HepG2 (cell line): ENCODE data around the gene PTPRE. TPM values are rescaled to one million over a fixed set of nuclear protein-coding genes. Genes with fewer than 3 reads are reported as not detected.
A peak's percentile ranks its signal among the peaks of the same experiment; 100 is the strongest.

Source experiments
- ATAC-seq: fragments of 200-7000 bp; cut with Tn5 transposase; 3 replicates; pipeline ENCODE4 v1.9.1; 2020; ENCODE audit warnings: mild to moderate bottlenecking, moderate library complexity
- BruUV-seq: library from RNA; stranded (reverse); fragments of 400-500 nt; replicated peaks from 2 replicates; lab custom pipeline; 2021; lab: Mats Ljungman, UMichigan
- CTCF ChIA-PET: fragments of 300-600 bp; formaldehyde crosslinking; extraction: SDS; loops from one replicate; lab custom pipeline; 2021; ENCODE audit warnings: low total read pairs, inconsistent platforms, low intra/inter-chr PET ratio; lab: Yijun Ruan, JAX
- POLR2A ChIA-PET: fragments of 350-600 bp; sonication (Branson Sonifier 250); formaldehyde crosslinking; loops from one replicate; lab custom pipeline; 2020; ENCODE audit warnings: antibody characterized with exemption, inconsistent platforms; lab: Yijun Ruan, JAX
- DNase-seq: peaks from one replicate; pipeline ENCODE4 v3.0.0-alpha.2; 2015; ENCODE audit warnings: low spot score
- FAIRE-seq: peaks from 3 replicates; lab custom pipeline; 2011; peaks lifted over from hg19 to GRCh38; lab: Jason Lieb, UNC
- H2AFZ ChIP-seq: one replicate; pipeline ENCODE4 v1.6.1; 2011; ENCODE audit warnings: low read length, inconsistent platforms
- H3K27ac ChIP-seq: fragments of 300-600 bp; 3 replicates; pipeline ENCODE4 v1.8.0; 2011; ENCODE audit warnings: mixed run types, mild to moderate bottlenecking, mixed read lengths, low read length, inconsistent platforms; ENCODE audit not compliant: insufficient read depth; ENCODE audit errors: extremely low read length
- H3K27me3 ChIP-seq, 2 experiments: fragments of 200-600 bp in 1 of 2; 2 replicates in 1 of 2; 3 replicates in 1 of 2; pipeline versions ENCODE4 v1.6.0 to v1.8.0; 2011; ENCODE audit warnings: low read length in 2 of 2, mild to moderate bottlenecking in 2 of 2, moderate library complexity in 2 of 2, inconsistent platforms in 1 of 2; ENCODE audit not compliant: insufficient read depth in 2 of 2, control insufficient read depth in 1 of 2
- H3K36me3 ChIP-seq, 2 experiments: fragments of 200-600 bp in 1 of 2; replicated peaks in 1 of 2; 2 replicates in 1 of 2; 3 replicates in 1 of 2; pipeline versions ENCODE4 v1.5.1 to v1.8.0; 2011; ENCODE audit warnings: low read length in 2 of 2, inconsistent platforms in 1 of 2; ENCODE audit not compliant: insufficient read depth in 2 of 2, control insufficient read depth in 1 of 2
- H3K4me1 ChIP-seq: 2 replicates; pipeline ENCODE4 v1.5.1; 2012; ENCODE audit warnings: low read length, inconsistent platforms; ENCODE audit not compliant: insufficient read depth
- H3K4me2 ChIP-seq: 2 replicates; pipeline ENCODE4 v1.6.0; 2011; ENCODE audit warnings: low read depth, low read length, inconsistent platforms
- H3K4me3 ChIP-seq, 3 experiments: fragments of 200-600 bp in 1 of 3; sonication (generic), shearing (Covaris generic) in 1 of 3; replicated peaks in 1 of 3; 2 replicates each; pipeline ENCODE4 v1.5.1; 2011 to 2016; ENCODE audit warnings: low read length in 3 of 3, inconsistent platforms in 2 of 3, low read depth in 2 of 3, mild to moderate bottlenecking in 2 of 3, control low read depth in 1 of 3, mixed read lengths in 1 of 3; ENCODE audit not compliant: insufficient read depth in 1 of 3
- H3K79me2 ChIP-seq: one replicate; pipeline ENCODE4 v1.6.1; 2011; ENCODE audit warnings: low read length, inconsistent platforms; ENCODE audit not compliant: insufficient read depth
- H3K9ac ChIP-seq: 2 replicates; pipeline ENCODE4 v1.6.0; 2011; ENCODE audit warnings: mild to moderate bottlenecking, low read depth, low read length, inconsistent platforms; ENCODE audit not compliant: insufficient read depth
- H3K9me3 ChIP-seq: 2 replicates; pipeline ENCODE4 v1.5.1; 2012; ENCODE audit warnings: mild to moderate bottlenecking, low read length
- H4K20me1 ChIP-seq: 2 replicates; pipeline ENCODE4 v1.6.0; 2011; ENCODE audit warnings: inconsistent platforms, mild to moderate bottlenecking, low read length, moderate library complexity; ENCODE audit not compliant: insufficient read depth
- BORCS8-MEF2B ChIP-seq: sonication (generic); formaldehyde crosslinking; IDR thresholded peaks from 2 replicates; pipeline ENCODE4 v1.8.0; 2022; ENCODE audit warnings: mild to moderate bottlenecking, missing genetic modification reagents
- DBP ChIP-seq: sonication (generic); formaldehyde crosslinking; IDR thresholded peaks from 2 replicates; pipeline ENCODE4 v1.4.0; 2020; ENCODE audit warnings: missing genetic modification reagents; ENCODE audit errors: not compliant biosample characterization
- HDAC2 ChIP-seq: sonication (generic); formaldehyde crosslinking; IDR thresholded peaks from 2 replicates; pipeline ENCODE4 v1.4.0; 2020; ENCODE audit warnings: missing genetic modification reagents
- KLF6 ChIP-seq: IDR thresholded peaks from 2 replicates; pipeline ENCODE4 v1.8.0; 2016; ENCODE audit warnings: missing biosample characterization, missing genetic modification reagents
- MAFF ChIP-seq: IDR thresholded peaks from 2 replicates; pipeline ENCODE4 v1.6.1; 2011; ENCODE audit warnings: low read depth, low read length, improper control_type of control experiment
- MAFK ChIP-seq, 2 experiments: IDR thresholded peaks in 1 of 2; conservative IDR thresholded peaks in 1 of 2; 2 replicates each; pipeline ENCODE4 v1.6.1; 2011; ENCODE audit warnings: improper control_type of control experiment in 2 of 2, low read length in 2 of 2
- NONO ChIP-seq, 2 experiments: fragments of 450-650 bp in 1 of 2; sonication (generic) in 1 of 2; formaldehyde crosslinking in 1 of 2; IDR thresholded peaks in 1 of 2; conservative IDR thresholded peaks in 1 of 2; 2 replicates each; pipeline versions ENCODE4 v1.6.1 to v1.8.0; 2017 to 2022; ENCODE audit warnings: mild to moderate bottlenecking in 1 of 2, missing genetic modification reagents in 1 of 2, moderate library complexity in 1 of 2
- PCBP2 ChIP-seq: fragments of 200-400 bp; formaldehyde crosslinking; optimal IDR thresholded peaks from 2 replicates; pipeline ENCODE3; 2018; ENCODE audit warnings: low read length, low read depth; ENCODE audit not compliant: poor library complexity, severe bottlenecking
- RBM22 ChIP-seq: fragments of 200-400 bp; formaldehyde crosslinking; optimal IDR thresholded peaks from 2 replicates; pipeline ENCODE3; 2017; ENCODE audit warnings: mild to moderate bottlenecking, low read length, moderate library complexity
- ZBTB34 ChIP-seq: sonication (generic); formaldehyde crosslinking; IDR thresholded peaks from 2 replicates; pipeline ENCODE4 v1.8.0; 2022; ENCODE audit warnings: mild to moderate bottlenecking, missing genetic modification reagents
- ZBTB7B ChIP-seq: sonication (generic); formaldehyde crosslinking; IDR thresholded peaks from 2 replicates; pipeline ENCODE4 v1.4.0; 2020; ENCODE audit warnings: missing genetic modification reagents
- ZNF577 ChIP-seq: sonication (generic); formaldehyde crosslinking; IDR thresholded peaks from 2 replicates; pipeline ENCODE4 v1.4.0; 2020; ENCODE audit warnings: mild to moderate bottlenecking, low read depth, missing genetic modification reagents, borderline replicate concordance
- ZNF710 ChIP-seq: sonication (generic); formaldehyde crosslinking; IDR thresholded peaks from 2 replicates; pipeline ENCODE4 v1.5.0; 2020; ENCODE audit warnings: mild to moderate bottlenecking, missing genetic modification reagents, borderline replicate concordance
- ZSCAN20 ChIP-seq: sonication (generic); formaldehyde crosslinking; IDR thresholded peaks from 2 replicates; pipeline ENCODE4 v1.4.0; 2020; ENCODE audit warnings: missing genetic modification reagents, mild to moderate bottlenecking, borderline replicate concordance
- WGBS: methylation state at CpG from one replicate; pipeline ENCODE4 v1.1.6; 2017; ENCODE audit warnings: low lambda C conversion rate; 5-methylcytosine and 5-hydroxymethylcytosine counted together
- in situ Hi-C: cut with HindIII; loops from 2 replicates; pipeline ENCODE4 v1.10.0; 2017; ENCODE audit warnings: low pct_unique_long_range_greater_than_20kb; ENCODE audit not compliant: extremely low pct_ligation_motif_present
- intact Hi-C: fragments of 100-400 bp; cut with micrococcal nuclease; formaldehyde crosslinking; loops from one replicate; pipeline ENCODE4 v1.10.0; 2022; ENCODE audit not compliant: unreplicated experiment
- polyA plus RNA-seq, 8 experiments: library from polyadenylated mRNA; depleted of rRNA in 3 of 8; stranded (reverse) in 7 of 8; unstranded in 1 of 8; fragments of >200 nt; fragmentation: Illumina TruSeq in 4 of 8; extraction: Trizol in 4 of 8; gene quantifications; 2 replicates each; pipeline versions ENCODE4 v1.2.1 to v1.2.3, GENCODE V29; 2011 to 2016; ENCODE audit warnings: low read depth in 4 of 8, missing spikeins in 1 of 8, mixed read lengths in 1 of 8; ENCODE audit not compliant: insufficient read depth in 1 of 8
- total RNA-seq, 5 experiments: library from RNA; depleted of rRNA; stranded (reverse); fragments of >200 nt; fragmentation: Illumina TruSeq; extraction: Trizol; gene quantifications; 2 replicates each; pipeline ENCODE4 v1.2.3, GENCODE V29; 2016; ENCODE audit warnings: low read depth in 1 of 5

Gene PTPRE
- total and polyA plus RNA-seq, 2 of the 13 experiments (the other 11 are each of a cell fraction or from before 2014, with no cell fraction given) = 0.01 to 0.02 TPM

- Histone ChIP-seq H3K4me3 (no peak overlapping the region), H3K4me1 (no peaks in the 10 kb centered on the region), H3K27ac (no peak overlapping the region), H3K36me3 (no peaks in the 10 kb centered on the region), H3K27me3 (peaks cover 0 to 6% of the 10 kb centered on the region in 2 experiments; a peak in 2 of 5 replicates), H2AFZ (no peak overlapping the region), H3K9ac (no peak overlapping the region), H4K20me1 (no peaks in the 10 kb centered on the region), H3K79me2 (no peaks in the 10 kb centered on the region), H3K4me2 (no peak overlapping the region), H3K9me3 (no peaks in the 10 kb centered on the region)
- no peak for FAIRE-seq
- in situ Hi-C loops = no loop called here
- WGBS = 0% methylated on average over 1 of the region's 2 CpGs
- no TSS peak for BruUV-seq
- ATAC-seq = no peak
- POLR2A ChIA-PET = no interaction called here
- DNase-seq = no peak
- TF ChIP-seq MAFK (conservative IDR thresholded peaks at IDR 0.05 in 1 of 2, IDR thresholded peaks at IDR 0.05 in 1 of 2; ENCODE audit: low read length in 2 of 2) (peak; percentile 91 to 96), ZBTB7B (no peak), RBM22 (no peak), MAFF (peak; percentile 92), BORCS8-MEF2B (CRISPR knock-in tag) (no peak)
- CTCF ChIA-PET = no interaction called here
- intact Hi-C loops = no loop called here
Observed at GRCh38 chr10:127951861-127952574, 45.1 kb downstream of the PTPRE start.

GRCh38 chr10:127952575-127952869, 45.6 kb downstream of the PTPRE start:
- no peak overlapping the region for H2AFZ ChIP-seq
- ATAC-seq (no peak), DNase-seq (no peak), FAIRE-seq (no peak)
- ChIA-PET CTCF (no interaction called here), POLR2A (no interaction called here)
- no peak overlapping the region for H3K9ac ChIP-seq
- 0% methylated on average over 1 of the region's 2 CpGs for WGBS
- H3K36me3 ChIP-seq = no peaks in the 10 kb centered on the region
- no peaks in the 10 kb centered on the region for H4K20me1 ChIP-seq
- peaks cover 0 to 6% of the 10 kb centered on the region in 2 experiments; a peak in 2 of 5 replicates for H3K27me3 ChIP-seq
- no TSS peak for BruUV-seq
- in situ Hi-C loops (no loop called here), intact Hi-C loops (no loop called here)
- H3K9me3 ChIP-seq = no peaks in the 10 kb centered on the region
- no peak overlapping the region for H3K4me2 ChIP-seq
- H3K27ac ChIP-seq = no peak overlapping the region
- H3K79me2 ChIP-seq = no peaks in the 10 kb centered on the region
- no peak overlapping the region for H3K4me3 ChIP-seq
- no peaks in the 10 kb centered on the region for H3K4me1 ChIP-seq
- TF ChIP-seq ZNF710 (CRISPR knock-in tag) = no peak
- no peak for TF ChIP-seq HDAC2
- TF ChIP-seq NONO (IDR thresholded peaks at IDR 0.05) = no peak
- no peak for TF ChIP-seq NONO (CRISPR knock-in tag; conservative IDR thresholded peaks at IDR 0.05)
- no peak for TF ChIP-seq ZNF577
- TF ChIP-seq ZSCAN20 = no peak
- no peak for TF ChIP-seq DBP (CRISPR knock-in tag)
- TF ChIP-seq ZBTB34 (CRISPR knock-in tag) = no peak
- no peak for TF ChIP-seq KLF6 (CRISPR knock-in tag)
- TF ChIP-seq PCBP2 = no peak
